ENCODE data around the gene RANGAP1.

GRCh38 chr22:41216984-41217383 is 69.0 kb downstream of the RANGAP1 start:
- TF ChIP-seq EZH2 (IDR thresholded peaks at IDR 0.05; ENCODE audit: low read length) (no peak), CTCF (optimal IDR thresholded peaks at IDR 0.05 in 1 of 3, IDR thresholded peaks at IDR 0.05 in 1 of 3, conservative IDR thresholded peaks at IDR 0.05 in 1 of 3; ENCODE audit: extremely low read depth in 1 of 3, insufficient read depth in 2 of 3, low read length in 3 of 3) (no peak)
